NB4 (cell line): ENCODE results near the gene CUL1.
"Not testable (repeated sequence)": the region's sequence is repeated elsewhere in the genome, so short reads cannot be mapped to it uniquely, and the experiment has no call there.

ENCODE experiments used
- DNase-seq: peaks from one replicate; pipeline ENCODE4 v3.0.0; 2010; ENCODE audit warnings: low read depth
- H3K4me3 ChIP-seq: one replicate; pipeline ENCODE4 v1.5.1; 2011; ENCODE audit warnings: mild to moderate bottlenecking, low read depth, low read length, moderate library complexity
- CTCF ChIP-seq: IDR thresholded peaks from one replicate; pipeline ENCODE4 v1.5.1; 2012; ENCODE audit warnings: low read depth, low read length
- MYC ChIP-seq: IDR thresholded peaks from 2 replicates; pipeline ENCODE4 v1.6.1; 2011; ENCODE audit warnings: low read depth, low read length
- POLR2A ChIP-seq: IDR thresholded peaks from 2 replicates; pipeline ENCODE4 v1.6.1; 2011; ENCODE audit warnings: mild to moderate bottlenecking; ENCODE audit not compliant: insufficient read length; ENCODE audit errors: extremely low read depth
- TF ChIP-seq, protein P1 (sequence below): IDR thresholded peaks from 2 replicates; pipeline ENCODE4 v1.6.1; 2011; ENCODE audit warnings: low read depth, low read length

CUL1 gene

GRCh38 chr7:148709014-148709413 is 10.3 kb downstream of the CUL1 start:
- H3K4me3 ChIP-seq: no peak overlapping the region
- TF ChIP-seq POLR2A (no peak), CTCF (no peak), MYC (no peak)
- TF ChIP-seq, protein P1, sequence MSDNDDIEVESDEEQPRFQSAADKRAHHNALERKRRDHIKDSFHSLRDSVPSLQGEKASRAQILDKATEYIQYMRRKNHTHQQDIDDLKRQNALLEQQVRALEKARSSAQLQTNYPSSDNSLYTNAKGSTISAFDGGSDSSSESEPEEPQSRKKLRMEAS: no peak
- DNase-seq: no peak

DNA sequence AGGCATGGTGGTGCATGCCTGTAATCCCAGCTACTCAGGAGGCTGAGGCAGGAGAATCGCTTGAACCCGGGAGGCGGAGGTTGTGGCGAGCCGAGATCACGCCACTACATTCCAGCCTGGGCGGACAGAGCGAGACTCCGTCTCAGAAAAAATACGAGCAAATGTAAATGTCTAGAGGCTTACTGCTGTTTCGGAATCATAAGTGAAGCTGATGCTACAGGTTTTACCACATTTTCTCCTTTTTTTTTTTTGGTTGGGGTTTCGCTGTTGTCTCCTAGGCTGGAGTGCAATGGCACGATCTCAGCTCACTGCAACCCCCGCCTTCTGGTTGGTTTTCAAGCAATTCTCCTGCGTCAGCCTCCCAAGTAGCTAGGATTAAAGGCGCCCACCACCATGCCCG is 11.7 kb downstream of the CUL1 start:
- not testable (repeated sequence) for DNase-seq

DNA sequence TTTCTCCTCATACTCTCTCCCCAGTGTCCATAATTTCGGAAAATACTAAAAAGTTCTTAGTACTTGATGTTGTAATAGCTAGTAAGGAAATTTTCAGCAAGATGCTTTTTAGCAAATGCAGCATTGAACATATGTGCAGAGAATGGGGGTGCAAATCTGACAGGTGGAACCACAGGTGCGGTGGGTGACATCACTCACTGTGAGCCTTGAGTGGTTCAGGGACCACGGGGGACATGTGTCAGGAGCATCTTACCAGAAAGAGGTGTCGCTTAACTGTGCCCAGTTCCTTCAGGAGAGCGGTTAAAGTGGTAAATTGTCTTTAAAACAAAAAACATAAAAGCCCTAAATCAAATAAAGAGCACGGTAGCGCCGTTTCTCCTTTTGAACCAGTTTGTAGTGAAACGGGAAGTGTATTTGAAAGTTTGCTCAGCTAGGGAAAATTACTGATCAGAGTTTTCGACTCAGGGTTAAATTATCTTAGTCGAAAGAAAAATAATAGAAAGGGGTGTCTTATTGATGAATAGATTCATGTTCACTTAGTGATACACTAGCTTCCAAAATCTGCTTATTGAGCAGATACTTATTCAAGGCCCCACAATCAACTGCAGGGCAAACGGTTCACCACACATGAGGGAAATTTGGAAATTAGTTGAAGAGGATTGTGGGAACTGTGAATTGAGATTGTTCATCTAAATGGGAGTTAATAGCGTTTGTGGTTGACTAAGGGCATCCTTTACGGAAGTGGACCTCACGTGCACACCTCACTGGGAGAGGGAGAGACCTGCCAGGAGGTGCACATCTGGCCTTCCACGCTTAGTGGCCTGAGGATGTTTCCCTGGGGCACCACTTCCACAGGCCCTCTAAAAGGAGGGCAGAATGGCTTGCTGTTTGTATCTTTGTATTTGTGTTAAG is 12.7 kb downstream of the CUL1 start:
- DNase-seq: no peak
- TF ChIP-seq MYC (no peak), POLR2A (no peak)
- H3K4me3 ChIP-seq: no peak overlapping the region

More for the DNA sequence above, 11.7 kb downstream of the CUL1 start:
- H3K4me3 ChIP-seq: not testable (repeated sequence)

DNA sequence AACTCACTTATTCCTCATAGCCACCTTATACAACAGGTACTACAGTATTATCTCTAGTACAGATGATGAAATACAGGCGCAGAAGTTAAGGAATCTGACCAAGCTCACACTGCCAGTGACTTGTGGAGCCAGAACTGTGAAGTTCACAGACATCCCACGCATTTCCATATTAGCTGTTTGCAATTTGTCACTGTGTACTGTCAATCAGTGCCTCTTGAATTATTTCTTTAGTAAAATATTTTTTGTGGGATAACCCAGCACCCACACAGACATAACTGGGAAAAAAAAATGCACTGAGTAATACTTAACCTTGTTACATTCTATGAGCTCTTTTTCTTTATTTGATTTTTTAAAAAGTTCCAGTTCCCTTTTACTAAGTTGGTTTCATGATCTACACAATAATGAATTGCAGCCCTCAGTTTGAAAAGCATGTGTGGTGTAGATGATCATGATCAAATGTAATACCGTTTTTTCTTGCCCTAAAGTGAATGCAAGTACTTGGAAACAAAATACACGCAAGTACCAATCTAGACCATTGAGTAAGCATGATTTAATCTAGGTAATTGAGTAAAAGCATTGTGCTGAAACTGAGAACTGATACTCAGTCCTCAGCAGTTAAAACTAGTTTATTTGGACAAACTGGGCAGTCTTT is 14.1 kb downstream of the CUL1 start:
- TF ChIP-seq, protein P1: no peak
- no peak for TF ChIP-seq MYC
- no peak for DNase-seq
- no peak overlapping the region for H3K4me3 ChIP-seq

- no peak for DNase-seq
- TF ChIP-seq CTCF: no peak
- TF ChIP-seq MYC: no peak
- TF ChIP-seq, protein P1: no peak
- TF ChIP-seq POLR2A: no peak
- H3K4me3 ChIP-seq: no peak overlapping the region
Measured at GRCh38 chr7:148714498-148714897, 15.8 kb downstream of the CUL1 start.

GRCh38 chr7:148715027-148715426 is 16.3 kb downstream of the CUL1 start:
- TF ChIP-seq MYC (no peak), CTCF (no peak), POLR2A (no peak)
- TF ChIP-seq, protein P1: no peak
- DNase-seq: no peak
- no peak overlapping the region for H3K4me3 ChIP-seq

DNA sequence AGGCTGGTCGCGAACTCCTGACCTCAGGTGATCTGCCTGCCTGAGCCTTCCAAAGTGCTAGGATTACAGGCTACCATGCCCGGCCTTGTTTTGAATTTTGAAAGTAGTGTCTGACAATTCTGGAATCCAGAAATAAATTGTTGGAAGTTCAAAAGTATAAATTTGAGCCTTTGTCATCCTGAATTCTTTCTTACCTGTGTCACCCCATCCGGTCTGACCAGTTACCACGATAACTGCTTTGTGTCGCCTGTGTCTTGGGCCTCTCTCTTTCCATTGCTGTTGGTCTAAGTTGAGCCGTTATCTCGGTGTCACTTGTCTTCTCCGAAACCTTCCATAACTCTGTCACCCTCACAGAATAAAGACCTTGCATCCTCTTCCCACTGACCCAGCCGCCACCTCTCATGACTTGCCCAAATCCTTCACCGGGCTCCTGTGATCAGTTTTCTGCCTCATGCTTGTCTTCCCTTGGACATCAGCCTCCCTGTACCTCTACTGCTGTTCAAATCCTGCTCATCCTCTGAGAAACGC is 18.6 kb downstream of the CUL1 start:
- TF ChIP-seq MYC (no peak), POLR2A (no peak), CTCF (no peak)
- TF ChIP-seq, protein P1: no peak
- no peak for DNase-seq
- no peak overlapping the region for H3K4me3 ChIP-seq
